ENCODE results near the gene AADACL4. TPM values are rescaled to one million over a fixed set of nuclear protein-coding genes. Genes with fewer than 3 reads are reported as not detected.
"Not testable (repeated sequence)": the region's sequence is repeated elsewhere in the genome, so short reads cannot be mapped to it uniquely, and the experiment has no call there.

AADACL4 gene
- total RNA-seq, 1 experiment from 2014 or later = not detected

GRCh38 chr1:12640237-12640957 lies 3.5 kb upstream of the AADACL4 start:
- H3K9me2 ChIP-seq (replicated peaks; ENCODE audit: insufficient read depth, low read length) = no peaks in the 10 kb centered on the region
- H3K27me3 ChIP-seq (ENCODE audit: low read length) = no peaks in the 10 kb centered on the region; the same call in 1 of the 2 replicates
- no peak overlapping the region for H3K4me3 ChIP-seq (ENCODE audit: low read length)
- no peak overlapping the region for H2AFZ ChIP-seq (ENCODE audit: low read length)
- H3K4me2 ChIP-seq (ENCODE audit: low read depth, low read length, poor library complexity, severe bottlenecking) = no peak overlapping the region
- H3K36me3 ChIP-seq (ENCODE audit: insufficient read depth, low read length) = no peaks in the 10 kb centered on the region
- no peak overlapping the region for H3K9ac ChIP-seq (ENCODE audit: low read length)
- H3K79me2 ChIP-seq (ENCODE audit: low read length) = no peaks in the 10 kb centered on the region
- no peak overlapping the region for H3K27ac ChIP-seq (ENCODE audit: low read length)
- peaks cover 10% of the 10 kb centered on the region for H3K9me3 ChIP-seq (ENCODE audit: low read length)
- no peak for DNase-seq
- H4K20me1 ChIP-seq (ENCODE audit: insufficient read depth, low read depth, low read length) = no peaks in the 10 kb centered on the region
- no peaks in the 10 kb centered on the region for H3K4me1 ChIP-seq (ENCODE audit: low read length)

- no peak for DNase-seq
- no peaks in the 10 kb centered on the region for H3K9me2 ChIP-seq (replicated peaks; ENCODE audit: insufficient read depth, low read length)
- no peak overlapping the region for H3K9ac ChIP-seq (ENCODE audit: low read length)
- no peaks in the 10 kb centered on the region for H3K36me3 ChIP-seq (ENCODE audit: insufficient read depth, low read length)
- H3K27me3 ChIP-seq (ENCODE audit: low read length) = no peaks in the 10 kb centered on the region; the same call in 1 of the 2 replicates
- H3K79me2 ChIP-seq (ENCODE audit: low read length) = no peaks in the 10 kb centered on the region
- no peak overlapping the region for H3K4me3 ChIP-seq (ENCODE audit: low read length)
- no peaks in the 10 kb centered on the region for H3K4me1 ChIP-seq (ENCODE audit: low read length)
- H2AFZ ChIP-seq (ENCODE audit: low read length) = no peak overlapping the region
- no peaks in the 10 kb centered on the region for H4K20me1 ChIP-seq (ENCODE audit: insufficient read depth, low read depth, low read length)
- H3K4me2 ChIP-seq (ENCODE audit: low read depth, low read length, poor library complexity, severe bottlenecking) = no peak overlapping the region
- H3K27ac ChIP-seq (ENCODE audit: low read length) = no peak overlapping the region
- peaks cover 10% of the 10 kb centered on the region for H3K9me3 ChIP-seq (ENCODE audit: low read length)
These were observed 3.0 kb upstream of the AADACL4 start for GRCh38 chr1:12640958-12641272.

GRCh38 chr1:12643079-12643478 lies 806 bp upstream of the AADACL4 start:
- no peak overlapping the region for H2AFZ ChIP-seq (ENCODE audit: low read length)
- peaks cover 10% of the 10 kb centered on the region for H3K9me3 ChIP-seq (ENCODE audit: low read length)
- H3K27me3 ChIP-seq (ENCODE audit: low read length) = no peaks in the 10 kb centered on the region; the same call in 1 of the 2 replicates
- H3K27ac ChIP-seq (ENCODE audit: low read length) = no peak overlapping the region
- H3K4me1 ChIP-seq (ENCODE audit: low read length) = no peaks in the 10 kb centered on the region
- no peak for DNase-seq
- no peaks in the 10 kb centered on the region for H3K79me2 ChIP-seq (ENCODE audit: low read length)
- no peaks in the 10 kb centered on the region for H3K9me2 ChIP-seq (replicated peaks; ENCODE audit: insufficient read depth, low read length)
- no peaks in the 10 kb centered on the region for H3K36me3 ChIP-seq (ENCODE audit: insufficient read depth, low read length)
- H3K9ac ChIP-seq (ENCODE audit: low read length) = no peak overlapping the region
- H3K4me2 ChIP-seq (ENCODE audit: low read depth, low read length, poor library complexity, severe bottlenecking) = no peak overlapping the region
- no peaks in the 10 kb centered on the region for H4K20me1 ChIP-seq (ENCODE audit: insufficient read depth, low read depth, low read length)
- H3K4me3 ChIP-seq (ENCODE audit: low read length) = no peak overlapping the region

GRCh38 chr1:12644237-12644636 lies 352 bp downstream of the AADACL4 start:
- H3K9ac ChIP-seq (ENCODE audit: low read length) = no peak overlapping the region
- H3K9me3 ChIP-seq (ENCODE audit: low read length) = peaks cover 10% of the 10 kb centered on the region
- no peaks in the 10 kb centered on the region for H3K9me2 ChIP-seq (replicated peaks; ENCODE audit: insufficient read depth, low read length)
- no peaks in the 10 kb centered on the region for H3K79me2 ChIP-seq (ENCODE audit: low read length)
- H3K4me2 ChIP-seq (ENCODE audit: low read depth, low read length, poor library complexity, severe bottlenecking) = no peak overlapping the region
- no peaks in the 10 kb centered on the region for H3K4me1 ChIP-seq (ENCODE audit: low read length)
- no peaks in the 10 kb centered on the region for H4K20me1 ChIP-seq (ENCODE audit: insufficient read depth, low read depth, low read length)
- DNase-seq = no peak
- no peak overlapping the region for H3K4me3 ChIP-seq (ENCODE audit: low read length)
- no peak overlapping the region for H3K27ac ChIP-seq (ENCODE audit: low read length)
- H3K27me3 ChIP-seq (ENCODE audit: low read length) = no peaks in the 10 kb centered on the region; the same call in 1 of the 2 replicates
- no peaks in the 10 kb centered on the region for H3K36me3 ChIP-seq (ENCODE audit: insufficient read depth, low read length)
- H2AFZ ChIP-seq (ENCODE audit: low read length) = no peak overlapping the region

- H3K27me3 ChIP-seq (ENCODE audit: low read length) = no peaks in the 10 kb centered on the region
- H3K79me2 ChIP-seq (ENCODE audit: low read length) = no peaks in the 10 kb centered on the region
- H3K9ac ChIP-seq (ENCODE audit: low read length) = no peak overlapping the region
- peaks cover 6% of the 10 kb centered on the region for H3K9me3 ChIP-seq (ENCODE audit: low read length)
- H3K36me3 ChIP-seq (ENCODE audit: insufficient read depth, low read length) = no peaks in the 10 kb centered on the region
- no peaks in the 10 kb centered on the region for H3K9me2 ChIP-seq (replicated peaks; ENCODE audit: insufficient read depth, low read length)
- H3K27ac ChIP-seq (ENCODE audit: low read length) = no peak overlapping the region
- no peaks in the 10 kb centered on the region for H3K4me1 ChIP-seq (ENCODE audit: low read length)
- no peak overlapping the region for H3K4me2 ChIP-seq (ENCODE audit: low read depth, low read length, poor library complexity, severe bottlenecking)
- H4K20me1 ChIP-seq (ENCODE audit: insufficient read depth, low read depth, low read length) = no peaks in the 10 kb centered on the region
- no peak overlapping the region for H2AFZ ChIP-seq (ENCODE audit: low read length)
- DNase-seq = no peak
- no peak overlapping the region for H3K4me3 ChIP-seq (ENCODE audit: low read length)
These were observed 944 bp downstream of the AADACL4 start for GRCh38 chr1:12644829-12645228.

GRCh38 chr1:12645401-12645800 lies 1.5 kb downstream of the AADACL4 start:
- not testable (repeated sequence) for H3K4me1 ChIP-seq (ENCODE audit: low read length); H3K27ac ChIP-seq (ENCODE audit: low read length); H3K9me2 ChIP-seq (replicated peaks; ENCODE audit: insufficient read depth, low read length); H3K36me3 ChIP-seq (ENCODE audit: insufficient read depth, low read length); DNase-seq; H3K4me3 ChIP-seq (ENCODE audit: low read length); H3K79me2 ChIP-seq (ENCODE audit: low read length); H3K9ac ChIP-seq (ENCODE audit: low read length); H3K27me3 ChIP-seq (ENCODE audit: low read length); H3K9me3 ChIP-seq (ENCODE audit: low read length); H4K20me1 ChIP-seq (ENCODE audit: insufficient read depth, low read depth, low read length); H2AFZ ChIP-seq (ENCODE audit: low read length); H3K4me2 ChIP-seq (ENCODE audit: low read depth, low read length, poor library complexity, severe bottlenecking)

- no peak overlapping the region for H3K4me3 ChIP-seq (ENCODE audit: low read length)
- no peak for DNase-seq
These were observed 4.9 kb downstream of the AADACL4 start for GRCh38 chr1:12648741-12649140.

GRCh38 chr1:12649971-12650421 lies 6.1 kb downstream of the AADACL4 start:
- no peak overlapping the region for H3K4me2 ChIP-seq (ENCODE audit: low read depth, low read length, poor library complexity, severe bottlenecking)
- H3K27me3 ChIP-seq (ENCODE audit: low read length) = no peaks in the 10 kb centered on the region
- H3K9ac ChIP-seq (ENCODE audit: low read length) = no peak overlapping the region
- no peak overlapping the region for H2AFZ ChIP-seq (ENCODE audit: low read length)
- H3K36me3 ChIP-seq (ENCODE audit: insufficient read depth, low read length) = no peaks in the 10 kb centered on the region
- H4K20me1 ChIP-seq (ENCODE audit: insufficient read depth, low read depth, low read length) = no peaks in the 10 kb centered on the region
- no peaks in the 10 kb centered on the region for H3K4me1 ChIP-seq (ENCODE audit: low read length)
- no peaks in the 10 kb centered on the region for H3K9me3 ChIP-seq (ENCODE audit: low read length)
- no peaks in the 10 kb centered on the region for H3K9me2 ChIP-seq (replicated peaks; ENCODE audit: insufficient read depth, low read length)
- H3K79me2 ChIP-seq (ENCODE audit: low read length) = no peaks in the 10 kb centered on the region
- H3K4me3 ChIP-seq (ENCODE audit: low read length) = no peak overlapping the region
- H3K27ac ChIP-seq (ENCODE audit: low read length) = no peak overlapping the region
- no peak for DNase-seq

More at GRCh38 chr1:12648741-12649140, 4.9 kb downstream of the AADACL4 start:
- Histone ChIP-seq H3K9me3 (ENCODE audit: low read length) (no peaks in the 10 kb centered on the region), H3K79me2 (ENCODE audit: low read length) (no peaks in the 10 kb centered on the region), H3K27ac (ENCODE audit: low read length) (no peak overlapping the region), H3K9me2 (replicated peaks; ENCODE audit: insufficient read depth, low read length) (no peaks in the 10 kb centered on the region), H3K9ac (ENCODE audit: low read length) (no peak overlapping the region), H2AFZ (ENCODE audit: low read length) (no peak overlapping the region), H4K20me1 (ENCODE audit: insufficient read depth, low read depth, low read length) (no peaks in the 10 kb centered on the region), H3K36me3 (ENCODE audit: insufficient read depth, low read length) (no peaks in the 10 kb centered on the region), H3K27me3 (ENCODE audit: low read length) (no peaks in the 10 kb centered on the region), H3K4me1 (ENCODE audit: low read length) (no peaks in the 10 kb centered on the region), H3K4me2 (ENCODE audit: low read depth, low read length, poor library complexity, severe bottlenecking) (no peak overlapping the region)

All from Karpas-422 (cell line).